ENCODE data around the gene AKR1E2. TPM values are rescaled to one million over a fixed set of nuclear protein-coding genes. Genes with fewer than 3 reads are reported as not detected.

Gene AKR1E2
- total RNA-seq, 1 donor from 2014 or later: 3.9 TPM

- peaks cover 2% of the 10 kb centered on the region for H3K9me3 Mint-ChIP-seq
- no peak for DNase-seq (ENCODE audit: low read depth, low spot score)
- H3K4me1 Mint-ChIP-seq: no peaks in the 10 kb centered on the region
- no peak overlapping the region for H3K27ac Mint-ChIP-seq (ENCODE audit: unreplicated experiment)
- H3K4me3 Mint-ChIP-seq: no peak overlapping the region
- no peak for TF ChIP-seq CTCF (conservative IDR thresholded peaks at IDR 0.05)
- peaks cover 6% of the 10 kb centered on the region for H3K27me3 Mint-ChIP-seq (ENCODE audit: low read depth)
- no peaks in the 10 kb centered on the region for H3K36me3 Mint-ChIP-seq (ENCODE audit: low read depth)
Measured at GRCh38 chr10:4868357-4868657, 42.3 kb downstream of the AKR1E2 start.

GRCh38 chr10:4882704-4883078, 56.7 kb downstream of the AKR1E2 start:
- TF ChIP-seq CTCF (conservative IDR thresholded peaks at IDR 0.05): no peak
- H3K9me3 Mint-ChIP-seq: peaks cover 3% of the 10 kb centered on the region
- H3K4me3 Mint-ChIP-seq: no peak overlapping the region
- H3K27ac Mint-ChIP-seq (ENCODE audit: unreplicated experiment): no peak overlapping the region
- no peak for DNase-seq (ENCODE audit: low read depth, low spot score)
- no peaks in the 10 kb centered on the region for H3K27me3 Mint-ChIP-seq (ENCODE audit: low read depth)
- H3K36me3 Mint-ChIP-seq (ENCODE audit: low read depth): peaks cover 2% of the 10 kb centered on the region
- no peaks in the 10 kb centered on the region for H3K4me1 Mint-ChIP-seq

- H3K9me3 Mint-ChIP-seq: peaks cover 3% of the 10 kb centered on the region
- H3K27ac Mint-ChIP-seq (ENCODE audit: unreplicated experiment): no peak overlapping the region
- peaks cover 2% of the 10 kb centered on the region for H3K36me3 Mint-ChIP-seq (ENCODE audit: low read depth)
- H3K27me3 Mint-ChIP-seq (ENCODE audit: low read depth): no peaks in the 10 kb centered on the region
- DNase-seq (ENCODE audit: low read depth, low spot score): no peak
- no peak for TF ChIP-seq CTCF (conservative IDR thresholded peaks at IDR 0.05)
- no peak overlapping the region for H3K4me3 Mint-ChIP-seq
- H3K4me1 Mint-ChIP-seq: no peaks in the 10 kb centered on the region
Measured at GRCh38 chr10:4883079-4883739, 57.2 kb downstream of the AKR1E2 start.

- H3K9me3 Mint-ChIP-seq: peaks cover 3% of the 10 kb centered on the region
- H3K27ac Mint-ChIP-seq (ENCODE audit: unreplicated experiment): no peak overlapping the region
- H3K36me3 Mint-ChIP-seq (ENCODE audit: low read depth): peaks cover 2% of the 10 kb centered on the region
- no peaks in the 10 kb centered on the region for H3K27me3 Mint-ChIP-seq (ENCODE audit: low read depth)
- TF ChIP-seq CTCF (conservative IDR thresholded peaks at IDR 0.05): no peak
- DNase-seq (ENCODE audit: low read depth, low spot score): no peak
- H3K4me1 Mint-ChIP-seq: no peaks in the 10 kb centered on the region
- no peak overlapping the region for H3K4me3 Mint-ChIP-seq
Measured at GRCh38 chr10:4885162-4885561, 59.2 kb downstream of the AKR1E2 start.

GRCh38 chr10:4887501-4887900, 61.5 kb downstream of the AKR1E2 start:
- H3K9me3 Mint-ChIP-seq: peaks cover 3% of the 10 kb centered on the region
- H3K36me3 Mint-ChIP-seq (ENCODE audit: low read depth): peaks cover 2% of the 10 kb centered on the region
- H3K27ac Mint-ChIP-seq (ENCODE audit: unreplicated experiment): no peak overlapping the region

More at GRCh38 chr10:4887501-4887900, 61.5 kb downstream of the AKR1E2 start:
- no peak for TF ChIP-seq CTCF (conservative IDR thresholded peaks at IDR 0.05)
- Mint-ChIP-seq H3K4me3 (no peak overlapping the region), H3K27me3 (ENCODE audit: low read depth) (no peaks in the 10 kb centered on the region), H3K4me1 (no peaks in the 10 kb centered on the region)
- no peak for DNase-seq (ENCODE audit: low read depth, low spot score)

All from neural crest cell (in vitro differentiated cells).